K562 (cell line): Measurements from ENCODE around the gene IL11. TPM values are rescaled to one million over a fixed set of nuclear protein-coding genes. Genes with fewer than 3 reads are reported as not detected.

ENCODE experiments used
- AFF4 ChIP-seq: sonication (generic); formaldehyde crosslinking; IDR thresholded peaks from 2 replicates; pipeline ENCODE4 v1.8.0; 2023; ENCODE audit warnings: mild to moderate bottlenecking, missing genetic modification reagents
- BCLAF1 ChIP-seq, 2 experiments: fragments of 450-650 bp in 1 of 2; IDR thresholded peaks; 2 replicates each; pipeline ENCODE4 v1.6.1; 2011 to 2017; ENCODE audit warnings: low read depth in 2 of 2, antibody characterized with exemption in 1 of 2, borderline replicate concordance in 1 of 2, low read length in 1 of 2, mild to moderate bottlenecking in 1 of 2, mixed read lengths in 1 of 2; ENCODE audit not compliant: control insufficient read depth in 1 of 2
- CHD1 ChIP-seq: fragments of 200-600 bp; sonication (generic); IDR thresholded peaks from one replicate; pipeline ENCODE4 v1.6.1; 2012; ENCODE audit warnings: mild to moderate bottlenecking, moderate library complexity, low read length, inconsistent platforms
- MYC ChIP-seq, 2 experiments: fragments of 250-450 bp in 1 of 2; sonication (Bioruptor Pico) in 1 of 2; IDR thresholded peaks; 2 replicates each; pipeline versions ENCODE4 v1.5.1 to v1.6.1; 2012 to 2021; ENCODE audit warnings: low read depth in 2 of 2, borderline replicate concordance in 1 of 2, improper control_type of control experiment in 1 of 2, low read length in 1 of 2, mild to moderate bottlenecking in 1 of 2, moderate library complexity in 1 of 2
- SETDB1 ChIP-seq: IDR thresholded peaks from one replicate; pipeline ENCODE4 v1.6.1; 2012; ENCODE audit warnings: low read length, control low read depth, inconsistent platforms
- TRIM28 ChIP-seq: fragments of 450-650 bp; IDR thresholded peaks from 2 replicates; pipeline ENCODE4 v1.6.1; 2017
- ZNF512 ChIP-seq: IDR thresholded peaks from 2 replicates; pipeline ENCODE4 v1.6.1; 2016; ENCODE audit warnings: missing genetic modification characterization, missing compliant biosample characterization
- ZNF561 ChIP-seq: fragments of 450-650 bp; formaldehyde crosslinking; conservative IDR thresholded peaks from 2 replicates; pipeline ENCODE4 v1.4.0; 2020; ENCODE audit warnings: mild to moderate bottlenecking, moderate library complexity
- polyA plus RNA-seq, 8 experiments: library from polyadenylated mRNA; depleted of rRNA in 4 of 8; stranded (reverse) in 5 of 8; unstranded in 3 of 8; fragments of >200 nt; fragmentation: Nextera tagmentation in 2 of 8; fragmentation: Illumina TruSeq in 1 of 8; extraction: Ambion mirVana in 2 of 8; extraction: Trizol in 1 of 8; gene quantifications; 2 replicates each; pipeline versions ENCODE4 v1.2.1 to v1.2.3, GENCODE V29; 2011 to 2014; ENCODE audit warnings: inconsistent platforms in 1 of 8, missing spikeins in 1 of 8
- total RNA-seq, 7 experiments: library from RNA; depleted of rRNA in 6 of 7; stranded (reverse); fragments of >200 nt in 6 of 7; fragmentation: Illumina TruSeq in 2 of 7; extraction: Trizol in 2 of 7; gene quantifications; 2 replicates each; pipeline versions ENCODE4 v1.2.1 to v1.2.3, GENCODE V29; 2011 to 2021; ENCODE audit warnings: low replicate concordance in 1 of 7
- TF ChIP-seq, protein P1 (sequence below), 2 experiments: IDR thresholded peaks in 1 of 2; conservative IDR thresholded peaks in 1 of 2; 2 replicates each; pipeline ENCODE4 v1.6.1; 2016; ENCODE audit warnings: low read depth in 2 of 2, mild to moderate bottlenecking in 1 of 2, missing compliant biosample characterization in 1 of 2, missing genetic modification characterization in 1 of 2, moderate library complexity in 1 of 2
- TF ChIP-seq, protein P2 (sequence below): fragments of 250-450 bp; sonication (Bioruptor Pico); IDR thresholded peaks from 2 replicates; pipeline ENCODE4 v1.5.0; 2020; ENCODE audit warnings: mild to moderate bottlenecking

IL11 gene
- total and polyA plus RNA-seq, 9 of the 15 experiments (the other 6 are each of a cell fraction or from before 2014, with no cell fraction given), result 0.04 to 0.42 (median 0.06) TPM; not detected in 6

GRCh38 chr19:55339105-55339888 is 31.0 kb downstream of the IL11 start, which contains the start of gene KMT5C (continued):
- TF ChIP-seq, protein P1, sequence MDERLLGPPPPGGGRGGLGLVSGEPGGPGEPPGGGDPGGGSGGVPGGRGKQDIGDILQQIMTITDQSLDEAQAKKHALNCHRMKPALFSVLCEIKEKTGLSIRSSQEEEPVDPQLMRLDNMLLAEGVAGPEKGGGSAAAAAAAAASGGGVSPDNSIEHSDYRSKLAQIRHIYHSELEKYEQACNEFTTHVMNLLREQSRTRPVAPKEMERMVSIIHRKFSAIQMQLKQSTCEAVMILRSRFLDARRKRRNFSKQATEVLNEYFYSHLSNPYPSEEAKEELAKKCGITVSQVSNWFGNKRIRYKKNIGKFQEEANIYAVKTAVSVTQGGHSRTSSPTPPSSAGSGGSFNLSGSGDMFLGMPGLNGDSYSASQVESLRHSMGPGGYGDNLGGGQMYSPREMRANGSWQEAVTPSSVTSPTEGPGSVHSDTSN (CRISPR knock-in tag; IDR thresholded peaks at IDR 0.05; ENCODE audit: low read depth), result peak; percentile 97
- TF ChIP-seq, protein P1 (tag; conservative IDR thresholded peaks at IDR 0.05; ENCODE audit: low read depth), result peak; percentile 100
- TF ChIP-seq AFF4 (CRISPR knock-in tag), result no peak
- no peak for TF ChIP-seq CHD1
- TF ChIP-seq, protein P2, sequence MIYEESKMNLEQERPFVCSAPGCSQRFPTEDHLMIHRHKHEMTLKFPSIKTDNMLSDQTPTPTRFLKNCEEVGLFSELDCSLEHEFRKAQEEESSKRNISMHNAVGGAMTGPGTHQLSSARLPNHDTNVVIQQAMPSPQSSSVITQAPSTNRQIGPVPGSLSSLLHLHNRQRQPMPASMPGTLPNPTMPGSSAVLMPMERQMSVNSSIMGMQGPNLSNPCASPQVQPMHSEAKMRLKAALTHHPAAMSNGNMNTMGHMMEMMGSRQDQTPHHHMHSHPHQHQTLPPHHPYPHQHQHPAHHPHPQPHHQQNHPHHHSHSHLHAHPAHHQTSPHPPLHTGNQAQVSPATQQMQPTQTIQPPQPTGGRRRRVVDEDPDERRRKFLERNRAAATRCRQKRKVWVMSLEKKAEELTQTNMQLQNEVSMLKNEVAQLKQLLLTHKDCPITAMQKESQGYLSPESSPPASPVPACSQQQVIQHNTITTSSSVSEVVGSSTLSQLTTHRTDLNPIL (CRISPR knock-in tag), result no peak
- TF ChIP-seq ZNF561 (CRISPR knock-in tag), result no peak
- no peak for TF ChIP-seq TRIM28
- TF ChIP-seq BCLAF1 (IDR thresholded peaks at IDR 0.05; ENCODE audit: borderline replicate concordance in 1 of 2, control insufficient read depth in 1 of 2, low read depth in 2 of 2, low read length in 1 of 2), result no peak
- no peak; the same call in none of the 2 replicates for TF ChIP-seq MYC (IDR thresholded peaks at IDR 0.05; ENCODE audit: low read depth, low read length)
- TF ChIP-seq MYC (CRISPR knock-in tag; IDR thresholded peaks at IDR 0.05; ENCODE audit: borderline replicate concordance, low read depth), result no peak
- TF ChIP-seq SETDB1, result no peak
- TF ChIP-seq ZNF512 (tag), result no peak
